NCI-H82 treated with DMSO at 0.1 percent for 48 hours (cell line): ENCODE data around the gene B3GLCT.
A peak's percentile ranks its signal among the peaks of the same experiment; 100 is the strongest.

Source experiments
- DNase-seq: peaks from one replicate; lab custom pipeline; 2025; ENCODE audit not compliant: unreplicated experiment; lab: John Stamatoyannopoulos, UW

Gene B3GLCT

DNA sequence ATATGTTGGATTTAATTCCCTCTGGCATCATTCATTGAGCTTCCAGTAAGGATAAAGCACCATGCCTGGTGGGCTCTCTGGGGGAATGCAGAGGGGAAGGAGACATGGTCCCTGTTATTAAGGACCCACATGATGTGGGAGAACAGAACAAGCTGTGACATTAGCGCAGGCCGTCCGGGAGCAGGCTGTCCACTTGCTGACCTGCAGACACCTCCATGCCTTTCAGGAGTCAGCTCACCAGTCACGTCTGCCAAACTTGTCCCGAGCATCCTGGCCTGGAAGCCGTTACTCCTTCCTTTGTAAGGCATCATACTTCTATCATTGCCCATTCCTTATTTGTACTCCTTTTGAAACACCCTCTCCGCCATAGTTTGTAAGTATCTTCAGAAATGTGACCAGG lies 23.4 kb downstream of the B3GLCT start:
- DNase-seq, result no peak

DNA sequence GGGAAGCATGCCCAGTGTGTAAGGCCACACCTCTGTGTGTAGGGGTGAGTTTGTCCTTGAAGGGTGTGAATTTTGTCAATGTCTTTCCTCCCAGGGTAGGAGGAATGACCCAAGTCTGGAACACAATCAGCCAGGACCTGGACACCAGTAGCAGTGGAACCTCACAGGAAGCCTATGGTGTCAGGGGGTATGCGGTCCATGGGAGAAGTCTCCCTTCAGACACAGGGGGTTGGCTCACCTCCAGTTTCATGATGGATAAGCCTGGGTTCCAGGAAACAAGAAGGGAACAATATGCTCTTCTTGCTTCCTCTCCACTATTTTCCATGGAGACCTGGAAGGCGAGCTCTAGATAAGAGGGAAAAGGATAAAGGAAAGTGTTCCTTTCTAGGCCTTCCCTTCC lies 23.9 kb downstream of the B3GLCT start:
- no peak for DNase-seq

DNA sequence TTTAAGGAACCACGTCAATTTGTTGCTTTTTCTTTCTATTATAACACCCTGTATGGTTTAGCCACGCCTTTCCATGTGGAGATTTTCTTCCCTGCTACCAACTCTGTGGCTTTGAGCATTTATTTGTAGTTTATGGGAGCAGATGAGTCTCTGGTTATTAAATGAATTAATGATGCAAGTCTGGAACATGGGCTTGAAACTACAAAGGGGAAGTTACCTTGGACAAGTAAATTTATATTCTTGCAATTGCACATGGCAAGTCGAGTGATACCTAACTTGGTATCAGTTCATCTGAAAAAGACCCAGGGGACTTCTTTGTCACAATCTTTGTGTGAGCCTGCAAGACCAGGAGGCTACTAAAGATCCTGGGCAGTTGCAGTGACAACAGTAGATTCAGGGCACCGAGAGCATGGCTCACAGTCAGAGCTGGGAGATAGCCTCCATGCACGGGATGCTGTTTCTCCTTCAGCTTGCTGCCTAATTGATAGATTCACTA lies 24.4 kb downstream of the B3GLCT start:
- no peak for DNase-seq

DNA sequence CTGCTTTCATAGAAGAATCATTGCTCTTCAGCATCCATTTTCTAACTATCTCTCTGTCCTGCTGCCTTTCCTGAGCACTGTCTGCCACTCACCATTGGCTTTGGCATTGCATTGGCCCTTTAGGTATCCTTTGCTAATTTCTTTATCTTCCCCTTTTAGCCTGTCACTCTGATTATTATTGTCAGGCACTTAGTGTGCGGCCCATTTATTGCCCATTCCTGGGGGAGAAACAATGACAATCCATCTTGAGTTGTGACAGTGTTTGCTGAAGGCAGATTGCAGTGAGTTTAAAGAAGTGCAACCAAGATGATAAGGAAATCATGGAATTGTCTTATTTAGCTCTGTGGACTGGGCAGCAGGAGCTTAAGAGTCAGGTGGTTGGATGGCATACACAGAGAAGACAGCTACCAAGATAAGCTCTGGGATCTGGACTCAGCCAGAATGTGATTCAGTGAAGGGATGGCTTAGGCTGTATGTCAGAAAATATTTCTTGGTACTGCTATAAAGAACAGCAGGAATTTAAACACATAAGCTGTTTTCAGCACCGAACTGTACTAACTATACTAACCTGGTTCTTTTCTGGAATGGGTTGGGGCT lies 25.3 kb downstream of the B3GLCT start:
- no peak for DNase-seq

DNA sequence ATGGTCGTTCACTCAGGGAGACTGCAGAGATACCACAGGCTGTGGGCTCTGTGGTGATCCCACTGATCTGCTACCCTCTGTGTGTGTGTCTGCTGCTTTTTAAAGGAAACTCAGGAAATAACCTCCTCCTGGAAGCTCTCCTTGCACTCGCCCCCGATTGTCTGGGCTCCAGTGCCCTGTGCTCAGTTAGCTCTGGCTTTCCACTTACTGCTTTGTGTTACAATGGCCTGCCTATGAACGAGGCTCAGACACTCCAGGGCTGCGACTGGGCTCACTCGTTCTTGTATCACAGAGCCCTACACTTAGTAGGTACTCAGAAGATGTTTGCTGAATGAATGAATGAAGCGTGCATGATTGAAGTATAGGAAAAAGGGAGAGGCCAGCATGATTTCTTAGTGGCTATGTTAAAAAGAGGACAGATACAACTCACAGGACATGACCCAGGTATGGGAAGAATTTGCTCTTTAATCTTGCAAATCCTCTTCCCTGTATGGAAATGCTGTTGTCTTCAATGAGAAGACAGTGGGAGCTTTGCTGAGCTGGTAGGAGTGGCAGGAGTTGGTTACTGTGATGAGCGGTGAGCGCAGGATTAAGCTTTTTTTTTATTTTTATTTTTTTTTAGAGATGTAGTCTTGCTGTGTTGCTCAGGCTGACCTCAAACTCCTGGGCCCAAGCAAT lies 26.4 kb downstream of the B3GLCT start:
- no peak for DNase-seq

DNA sequence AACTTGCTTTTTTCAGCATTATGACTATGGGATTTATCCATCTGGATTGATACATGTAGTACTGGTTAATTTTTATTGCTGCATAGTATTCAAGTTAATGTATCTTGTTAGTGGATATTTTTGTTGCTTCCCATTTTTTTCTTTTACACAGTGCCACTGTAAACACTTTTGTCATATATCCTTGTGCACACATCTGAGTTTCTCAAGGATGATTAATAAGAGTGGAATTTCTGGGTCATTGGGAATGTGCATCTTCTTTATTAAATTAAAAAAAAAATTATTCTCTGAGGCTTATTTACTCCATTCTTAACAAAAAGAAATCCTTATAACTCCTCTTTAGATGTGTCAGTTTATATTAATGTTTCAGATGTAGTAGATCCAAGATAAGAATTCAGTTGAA lies 27.3 kb downstream of the B3GLCT start:
- DNase-seq, result no peak

DNA sequence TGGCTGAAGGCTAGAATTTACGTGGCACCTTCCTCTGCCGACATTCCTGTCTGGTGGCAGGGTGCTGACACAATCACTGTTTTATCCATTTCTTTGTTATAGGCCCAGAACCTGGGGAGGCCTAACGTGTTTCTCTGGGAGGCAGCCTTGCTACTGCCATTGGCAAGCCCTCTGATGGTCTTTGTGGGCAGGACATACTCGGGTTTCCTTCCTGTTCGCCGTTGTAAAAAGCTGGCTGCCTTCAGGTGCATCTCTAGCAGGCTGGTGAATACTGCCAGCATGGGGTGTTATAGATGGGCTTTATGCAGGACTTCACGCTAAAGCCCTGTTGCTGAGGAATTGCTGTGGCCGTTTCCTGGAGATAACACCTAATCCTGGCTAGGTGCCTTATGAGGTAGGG lies 28.1 kb downstream of the B3GLCT start:
- DNase-seq, result no peak

DNA sequence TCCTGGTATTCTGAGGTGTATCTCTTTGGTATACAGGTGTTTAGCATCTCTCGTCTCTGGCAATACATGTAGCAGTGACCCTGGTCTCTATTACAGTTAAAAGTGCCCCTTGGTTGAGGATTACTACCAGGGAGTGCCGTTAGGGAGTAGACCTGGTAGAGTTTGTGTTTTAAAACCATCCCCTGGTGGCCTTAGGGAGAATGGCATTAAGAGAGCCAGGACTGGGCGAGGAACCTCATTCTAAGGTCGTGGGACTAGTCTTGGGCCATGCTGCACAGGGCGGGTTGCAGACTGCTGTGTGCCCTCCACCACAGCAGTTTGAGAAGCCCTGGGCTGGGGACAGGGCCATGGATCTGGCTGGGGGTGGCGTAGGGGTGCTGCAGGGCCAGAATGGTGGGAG lies 35.0 kb downstream of the B3GLCT start:
- no peak for DNase-seq

DNA sequence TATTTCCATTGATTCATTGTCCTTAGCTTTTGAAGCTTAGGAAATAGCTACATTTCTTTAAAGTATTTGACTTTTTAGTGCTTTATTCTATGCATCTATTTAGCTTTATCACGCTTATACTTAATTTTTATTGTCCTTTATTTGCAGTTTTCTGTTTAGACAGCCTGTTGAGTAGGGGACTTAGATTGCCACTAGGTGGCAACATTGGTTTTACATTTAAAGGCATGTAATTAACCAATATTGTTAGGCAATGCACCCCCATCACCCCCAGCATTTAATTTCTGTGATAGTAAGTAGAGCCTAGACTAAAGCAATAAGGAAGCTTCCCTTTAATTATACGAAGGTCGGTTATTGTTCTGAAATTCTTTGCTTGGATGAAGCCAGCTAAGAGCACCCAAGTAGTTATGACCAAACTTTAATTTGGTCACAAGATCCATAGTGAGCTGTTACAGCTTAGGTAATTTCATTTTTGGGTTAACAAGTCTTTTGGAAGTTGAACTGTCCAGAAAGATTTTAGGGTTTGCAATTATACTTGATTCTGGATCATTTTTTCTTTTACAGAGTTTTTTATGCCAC lies 36.5 kb downstream of the B3GLCT start:
- DNase-seq, result peak; percentile 38

DNA sequence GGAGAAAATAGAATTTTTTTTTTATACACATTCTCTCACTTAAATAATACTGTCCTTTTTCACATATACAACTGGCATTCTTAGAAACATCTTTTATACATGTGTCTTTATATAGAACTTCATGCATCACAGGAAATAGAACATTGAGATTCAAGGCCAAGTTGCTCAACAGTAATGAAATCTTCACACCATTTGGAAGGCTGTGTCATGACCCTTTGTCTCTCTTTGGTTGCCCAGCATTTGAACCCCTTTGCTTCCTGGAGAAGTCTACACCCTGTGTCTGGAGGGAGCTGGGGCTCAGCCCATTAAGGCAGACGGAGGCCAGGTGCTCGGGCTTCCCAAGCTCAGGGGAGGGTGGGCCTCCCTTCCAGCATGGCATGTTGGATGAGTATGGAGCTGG lies 41.1 kb downstream of the B3GLCT start:
- no peak for DNase-seq

DNA sequence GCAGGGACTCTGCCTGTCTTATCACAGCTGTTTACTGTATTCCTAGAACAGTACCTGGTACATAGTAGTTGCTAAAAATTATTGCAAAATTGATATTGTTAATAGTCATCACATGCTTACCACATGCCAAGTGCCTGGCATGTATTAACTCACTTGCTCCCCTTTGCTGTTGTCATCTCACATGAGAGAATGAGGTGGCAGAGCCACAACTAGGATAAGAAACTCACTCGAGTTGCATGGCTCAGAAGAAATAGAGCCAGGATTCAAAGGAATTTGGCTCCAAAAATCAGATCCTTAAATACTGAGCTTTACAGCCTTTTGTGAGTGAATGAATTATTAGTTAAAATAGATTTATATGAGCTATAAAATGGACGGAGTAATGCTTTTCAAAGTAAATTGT lies 42.6 kb downstream of the B3GLCT start:
- no peak for DNase-seq

DNA sequence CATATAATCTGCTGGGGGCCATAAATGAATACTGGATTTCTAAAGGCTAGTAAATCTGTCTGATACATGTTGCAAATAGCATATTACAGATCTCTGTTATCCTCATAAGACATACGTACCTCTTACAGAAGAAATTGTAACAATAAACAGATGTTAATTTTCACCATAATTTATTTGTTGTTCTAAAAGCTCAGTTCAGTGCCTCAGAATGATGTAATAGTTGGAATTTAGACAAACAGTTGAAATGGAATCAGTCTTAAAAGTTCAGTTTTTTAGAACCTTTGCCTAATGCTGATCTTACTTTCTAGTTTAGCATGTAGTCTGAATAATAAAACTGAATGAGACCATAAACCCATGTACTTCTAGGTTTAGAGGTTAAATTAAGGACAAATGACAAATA lies 43.1 kb downstream of the B3GLCT start:
- DNase-seq, result no peak

DNA sequence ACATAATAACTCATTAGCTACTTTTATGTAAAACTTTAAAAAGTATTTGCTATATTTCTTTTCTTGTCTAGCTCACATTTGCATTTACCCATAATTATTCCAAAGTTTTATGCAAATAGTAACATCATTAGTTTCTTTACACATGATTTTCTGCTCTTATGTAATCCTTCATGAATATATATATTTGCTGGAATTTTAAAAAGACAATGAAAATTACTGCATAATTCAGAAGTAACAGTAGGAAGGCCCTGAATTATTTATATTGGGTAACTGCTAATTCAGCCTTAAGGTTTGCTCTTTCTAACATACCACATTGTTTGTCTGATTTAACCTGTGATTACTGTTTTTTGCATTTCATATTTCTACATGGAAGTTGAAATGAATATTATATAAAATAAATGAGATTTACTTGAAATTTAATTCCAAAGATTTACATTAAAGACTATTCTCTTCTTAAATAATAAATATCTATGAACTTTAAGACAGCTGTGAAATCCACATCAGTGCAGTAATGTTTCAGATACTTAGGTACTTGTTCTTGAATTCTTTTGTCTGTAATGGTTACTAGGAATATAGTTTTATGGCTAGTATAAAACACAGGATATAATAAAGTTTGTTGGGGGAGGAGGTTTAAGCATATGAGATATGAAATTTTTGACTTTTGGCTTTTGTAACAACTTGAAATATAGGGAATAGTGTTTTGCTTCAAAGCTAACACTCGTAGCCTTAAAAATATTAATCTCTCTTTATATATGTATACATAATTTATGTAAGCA lies 46.0 kb downstream of the B3GLCT start:
- no peak for DNase-seq

DNA sequence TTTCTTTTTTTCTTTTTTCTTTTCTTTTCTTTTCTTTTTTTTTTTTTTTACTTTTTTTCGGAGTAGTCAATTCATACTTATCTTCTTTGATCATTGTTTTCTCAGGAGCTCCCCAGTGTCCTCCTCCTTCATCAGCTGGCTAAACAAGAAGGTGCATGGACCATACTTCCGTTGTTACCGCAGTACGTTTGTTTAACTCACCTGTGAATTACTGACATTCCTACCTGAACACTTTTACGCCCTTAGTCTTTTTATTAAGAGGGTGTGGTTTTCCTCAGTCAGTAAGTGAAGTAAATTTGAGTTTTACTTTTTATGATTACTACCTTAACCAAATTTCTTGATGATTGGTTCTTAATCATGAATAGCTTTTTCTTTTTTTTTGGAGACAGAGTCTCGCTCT lies 47.1 kb downstream of the B3GLCT start:
- no peak for DNase-seq

DNA sequence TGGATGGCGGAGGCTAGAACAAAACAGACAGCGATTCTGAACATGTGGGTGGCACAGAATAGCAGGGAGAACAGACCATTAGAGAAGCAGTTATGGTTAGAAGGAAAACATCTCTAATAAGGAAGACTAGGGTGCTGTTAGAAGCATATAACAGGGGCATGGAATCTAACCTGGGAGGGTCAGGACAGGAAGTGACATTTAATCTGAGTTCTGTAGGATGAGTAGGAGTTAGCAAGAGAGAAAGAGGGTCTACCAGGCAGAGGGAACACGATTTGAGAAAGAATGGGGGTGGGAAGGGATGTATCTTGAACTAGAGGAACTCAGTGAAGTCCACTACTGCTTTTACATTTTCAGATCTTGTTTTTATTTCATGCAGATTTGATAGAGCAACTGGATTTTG lies 48.6 kb downstream of the B3GLCT start:
- DNase-seq, result no peak

DNA sequence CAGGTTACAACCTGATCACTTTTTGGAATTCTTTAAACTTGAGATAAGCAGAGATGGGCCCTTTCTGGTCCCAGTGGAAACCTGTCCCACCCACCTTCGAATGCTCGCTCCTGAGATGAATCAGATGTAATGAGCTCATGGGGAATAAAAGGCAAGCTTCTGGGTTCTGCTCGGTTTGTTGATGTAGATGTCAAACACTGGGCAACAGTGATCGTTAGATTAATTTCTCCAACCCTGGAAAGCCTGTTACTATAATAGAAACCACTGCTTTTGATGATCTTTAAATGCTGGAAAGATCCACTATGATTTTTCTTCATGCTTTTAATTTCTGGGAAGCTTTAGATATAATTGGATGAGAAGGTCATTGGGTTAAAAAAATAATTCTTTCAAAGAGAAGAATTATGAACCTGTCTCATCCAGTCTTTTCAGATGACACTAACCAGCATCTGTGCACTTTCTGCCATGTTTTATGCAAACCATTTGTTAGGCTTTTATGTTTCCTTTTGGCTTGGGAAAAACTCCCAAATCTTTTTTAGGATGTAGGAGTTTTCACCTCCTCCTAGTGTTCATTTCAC lies 49.3 kb downstream of the B3GLCT start:
- DNase-seq, result no peak

DNA sequence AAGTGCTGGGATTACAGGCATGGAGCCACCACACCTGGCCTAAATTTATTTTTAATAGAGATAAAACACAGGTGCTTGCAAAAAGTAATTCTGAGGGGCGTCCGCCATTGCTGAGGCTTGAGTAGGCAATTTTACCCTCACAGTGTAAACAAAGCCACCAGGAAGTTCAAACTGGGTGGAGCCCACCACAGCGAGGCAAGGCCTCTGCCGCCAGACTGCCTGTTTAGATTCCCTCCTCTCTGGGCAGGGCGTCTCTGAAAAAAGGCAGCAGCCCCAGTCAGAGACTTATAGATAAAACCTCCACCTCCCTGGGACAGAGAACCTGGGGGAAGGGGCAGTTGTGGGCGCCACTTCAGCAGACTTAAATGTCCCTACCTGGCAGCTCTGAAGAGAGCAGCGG lies 50.7 kb downstream of the B3GLCT start:
- no peak for DNase-seq

DNA sequence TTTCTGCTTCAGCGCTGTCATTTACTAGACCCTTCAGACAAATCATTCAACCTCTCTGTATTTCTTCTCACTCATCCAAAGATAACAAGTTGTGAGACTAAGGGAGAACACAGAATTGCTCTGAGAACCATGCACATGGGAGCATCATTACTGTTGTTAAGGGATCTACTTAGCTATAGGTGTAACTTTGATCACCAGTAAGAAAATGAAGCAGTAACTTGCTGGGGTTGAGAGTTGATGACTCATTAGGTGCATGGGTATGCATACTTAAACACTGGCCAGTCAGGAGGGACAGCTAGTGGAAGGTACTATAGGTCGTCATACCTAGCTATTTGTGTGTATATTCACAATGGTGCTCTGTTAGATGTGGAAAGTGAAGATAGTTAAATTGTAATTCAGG lies 61.5 kb downstream of the B3GLCT start:
- DNase-seq, result no peak

DNA sequence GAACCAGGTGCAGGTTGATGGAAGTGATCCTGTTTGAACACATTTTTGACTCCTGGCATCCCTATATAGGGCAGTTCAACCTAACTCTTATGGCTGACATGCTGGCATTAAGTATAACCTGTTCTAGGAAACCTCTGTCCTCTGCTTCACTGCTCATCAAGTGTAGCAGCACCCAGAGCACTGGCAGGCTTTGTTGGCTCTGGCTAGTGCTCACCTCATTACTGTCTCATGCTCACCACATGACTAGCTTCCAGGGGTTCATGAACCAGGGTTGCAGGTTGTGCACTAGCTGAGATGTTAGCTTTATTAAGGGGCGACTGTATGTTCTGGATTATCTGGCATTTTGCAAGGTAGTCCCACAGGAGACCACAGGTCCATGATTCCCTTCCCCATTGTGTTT lies 63.6 kb downstream of the B3GLCT start:
- DNase-seq, result no peak

DNA sequence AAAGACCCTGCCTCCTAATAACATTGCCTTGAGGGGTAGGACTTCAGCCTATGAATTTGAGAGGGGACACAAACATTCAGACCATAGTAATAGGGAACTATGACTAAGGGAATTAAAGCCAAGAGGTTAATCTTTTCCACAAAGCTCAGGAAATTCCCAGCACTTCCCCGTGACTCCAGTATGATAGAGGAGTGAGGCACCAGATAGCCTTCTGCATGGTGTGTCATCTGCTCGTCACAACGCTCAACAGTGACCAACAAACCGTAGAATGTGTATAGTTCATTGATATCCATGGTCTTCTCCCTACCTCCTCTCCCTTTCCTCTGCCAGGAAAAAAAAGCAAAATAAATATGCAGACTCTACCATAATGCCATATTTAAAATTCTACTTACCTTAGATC lies 64.4 kb downstream of the B3GLCT start:
- DNase-seq, result no peak

DNA sequence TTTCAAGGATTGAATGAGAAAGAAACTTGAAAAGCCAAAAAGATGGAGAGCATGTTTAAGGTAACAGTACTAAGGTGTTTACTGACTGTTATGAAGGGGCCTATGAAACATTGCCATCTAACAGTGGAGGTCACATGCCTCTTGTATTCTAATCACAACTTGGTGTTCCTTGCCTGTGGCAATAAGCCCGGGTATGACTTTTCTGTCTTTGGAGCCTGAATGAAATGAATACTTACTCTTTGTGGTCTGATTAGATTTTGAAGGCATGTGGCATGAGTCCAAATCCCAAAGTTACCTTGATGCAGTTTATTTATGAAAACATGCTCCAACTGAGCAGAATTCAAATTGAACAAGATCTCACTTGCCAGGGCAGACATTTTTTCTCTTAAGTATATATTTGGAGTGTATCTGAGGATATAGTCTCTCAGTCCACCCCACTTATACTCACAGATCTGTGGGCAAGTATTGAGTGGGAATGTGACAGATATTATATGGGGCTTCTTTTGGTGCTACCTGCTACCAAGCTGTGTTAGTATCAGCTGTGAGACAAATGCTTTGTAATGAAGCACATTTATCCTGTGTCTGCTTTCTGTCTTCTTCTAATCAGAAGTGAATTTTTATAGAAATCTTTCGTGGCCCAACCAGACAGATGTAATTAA lies 67.5 kb downstream of the B3GLCT start:
- no peak for DNase-seq
